ENCODE results near the gene HMBS.

DNA sequence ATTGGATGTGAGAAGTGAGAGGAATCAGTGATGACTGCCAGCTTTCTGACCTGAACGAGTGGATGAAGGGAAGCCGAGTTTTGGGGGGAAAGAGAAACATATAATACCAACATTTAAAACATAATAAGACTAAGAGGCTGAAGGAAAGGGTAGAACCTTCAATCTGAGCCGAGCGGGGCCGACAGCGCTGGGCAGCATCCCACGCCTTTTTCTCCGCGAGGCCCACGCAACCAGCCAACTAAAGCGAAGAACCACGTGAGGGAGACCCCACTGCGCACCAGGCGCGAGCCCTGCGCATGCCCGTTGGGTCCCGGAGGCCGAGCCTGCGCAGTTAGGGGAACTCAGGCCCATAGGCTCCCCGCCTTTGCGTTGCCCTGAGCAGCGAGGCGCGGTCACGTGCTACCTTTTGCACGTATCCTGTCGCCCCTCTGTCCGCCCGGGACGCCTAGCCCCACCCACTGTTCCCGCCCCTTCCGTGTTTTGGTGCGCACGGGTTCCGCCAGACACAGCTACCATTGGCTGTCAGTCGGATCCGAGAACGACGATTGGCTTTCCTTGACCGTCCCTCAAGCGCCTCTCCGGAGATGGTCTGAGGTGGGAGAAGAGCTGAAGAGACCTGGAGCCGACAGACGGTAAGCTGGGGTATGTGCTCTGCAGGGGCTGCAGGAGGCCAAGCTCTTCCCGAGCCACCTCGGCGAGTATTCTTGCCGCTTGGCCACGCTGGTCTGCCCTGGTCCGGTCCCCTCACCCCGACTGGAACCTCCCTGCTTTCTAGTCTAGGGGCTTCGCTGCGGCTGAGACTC lies 36.5 kb downstream of the HMBS start, which contains the start of gene HINFP:
- TF ChIP-seq, protein P1, sequence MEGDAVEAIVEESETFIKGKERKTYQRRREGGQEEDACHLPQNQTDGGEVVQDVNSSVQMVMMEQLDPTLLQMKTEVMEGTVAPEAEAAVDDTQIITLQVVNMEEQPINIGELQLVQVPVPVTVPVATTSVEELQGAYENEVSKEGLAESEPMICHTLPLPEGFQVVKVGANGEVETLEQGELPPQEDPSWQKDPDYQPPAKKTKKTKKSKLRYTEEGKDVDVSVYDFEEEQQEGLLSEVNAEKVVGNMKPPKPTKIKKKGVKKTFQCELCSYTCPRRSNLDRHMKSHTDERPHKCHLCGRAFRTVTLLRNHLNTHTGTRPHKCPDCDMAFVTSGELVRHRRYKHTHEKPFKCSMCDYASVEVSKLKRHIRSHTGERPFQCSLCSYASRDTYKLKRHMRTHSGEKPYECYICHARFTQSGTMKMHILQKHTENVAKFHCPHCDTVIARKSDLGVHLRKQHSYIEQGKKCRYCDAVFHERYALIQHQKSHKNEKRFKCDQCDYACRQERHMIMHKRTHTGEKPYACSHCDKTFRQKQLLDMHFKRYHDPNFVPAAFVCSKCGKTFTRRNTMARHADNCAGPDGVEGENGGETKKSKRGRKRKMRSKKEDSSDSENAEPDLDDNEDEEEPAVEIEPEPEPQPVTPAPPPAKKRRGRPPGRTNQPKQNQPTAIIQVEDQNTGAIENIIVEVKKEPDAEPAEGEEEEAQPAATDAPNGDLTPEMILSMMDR (IDR thresholded peaks at IDR 0.05; ENCODE audit: insufficient read depth, low read length) = no peak
- TF ChIP-seq GABPA (IDR thresholded peaks at IDR 0.05; ENCODE audit: low read depth) (peak; percentile 64; the same call in 1 of the 2 replicates), POLR2AphosphoS5 (IDR thresholded peaks at IDR 0.05; ENCODE audit: low read depth) (peak; percentile 84)
- TF ChIP-seq, protein P2, sequence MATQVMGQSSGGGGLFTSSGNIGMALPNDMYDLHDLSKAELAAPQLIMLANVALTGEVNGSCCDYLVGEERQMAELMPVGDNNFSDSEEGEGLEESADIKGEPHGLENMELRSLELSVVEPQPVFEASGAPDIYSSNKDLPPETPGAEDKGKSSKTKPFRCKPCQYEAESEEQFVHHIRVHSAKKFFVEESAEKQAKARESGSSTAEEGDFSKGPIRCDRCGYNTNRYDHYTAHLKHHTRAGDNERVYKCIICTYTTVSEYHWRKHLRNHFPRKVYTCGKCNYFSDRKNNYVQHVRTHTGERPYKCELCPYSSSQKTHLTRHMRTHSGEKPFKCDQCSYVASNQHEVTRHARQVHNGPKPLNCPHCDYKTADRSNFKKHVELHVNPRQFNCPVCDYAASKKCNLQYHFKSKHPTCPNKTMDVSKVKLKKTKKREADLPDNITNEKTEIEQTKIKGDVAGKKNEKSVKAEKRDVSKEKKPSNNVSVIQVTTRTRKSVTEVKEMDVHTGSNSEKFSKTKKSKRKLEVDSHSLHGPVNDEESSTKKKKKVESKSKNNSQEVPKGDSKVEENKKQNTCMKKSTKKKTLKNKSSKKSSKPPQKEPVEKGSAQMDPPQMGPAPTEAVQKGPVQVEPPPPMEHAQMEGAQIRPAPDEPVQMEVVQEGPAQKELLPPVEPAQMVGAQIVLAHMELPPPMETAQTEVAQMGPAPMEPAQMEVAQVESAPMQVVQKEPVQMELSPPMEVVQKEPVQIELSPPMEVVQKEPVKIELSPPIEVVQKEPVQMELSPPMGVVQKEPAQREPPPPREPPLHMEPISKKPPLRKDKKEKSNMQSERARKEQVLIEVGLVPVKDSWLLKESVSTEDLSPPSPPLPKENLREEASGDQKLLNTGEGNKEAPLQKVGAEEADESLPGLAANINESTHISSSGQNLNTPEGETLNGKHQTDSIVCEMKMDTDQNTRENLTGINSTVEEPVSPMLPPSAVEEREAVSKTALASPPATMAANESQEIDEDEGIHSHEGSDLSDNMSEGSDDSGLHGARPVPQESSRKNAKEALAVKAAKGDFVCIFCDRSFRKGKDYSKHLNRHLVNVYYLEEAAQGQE (IDR thresholded peaks at IDR 0.05; ENCODE audit: insufficient replicate concordance, low read depth) = no peak

Data from HL-60 (cell line).